Stimulated activated naive B cell treated with anti-CD40 and anti-IgM and Interleukin-4, amounts not matched to agents 10 μg/mL and 1 μg/mL and 100 μg/mL, for 72 hours (primary cell): ENCODE measurements around the gene THOC5.
A peak's percentile ranks its signal among the peaks of the same experiment; 100 is the strongest.

Experiments
- ATAC-seq, 2 donors: fragments of 150-1000 bp; cut with Tn5 transposase; replicated peaks; 2 replicates each; pipeline ENCODE4 v1.10.0; 2021; ENCODE audit warnings: moderate library complexity in 1 of 2
- DNase-seq: peaks from one replicate; pipeline ENCODE4 v3.0.0; 2021
- H3K27ac Mint-ChIP-seq: one replicate; pipeline ENCODE4 v1.8.0; 2022; ENCODE audit warnings: mild to moderate bottlenecking, mixed read lengths
- H3K27me3 Mint-ChIP-seq, 2 donors: one replicate each; pipeline ENCODE4 v1.8.0; 2022; ENCODE audit warnings: mixed read lengths in 2 of 2
- H3K36me3 Mint-ChIP-seq, 2 donors: one replicate each; pipeline ENCODE4 v1.8.0; 2022; ENCODE audit warnings: mixed read lengths in 2 of 2, mild to moderate bottlenecking in 1 of 2
- H3K4me1 Mint-ChIP-seq, 2 donors: one replicate each; pipeline ENCODE4 v1.8.0; 2022; ENCODE audit warnings: mixed read lengths in 2 of 2, mild to moderate bottlenecking in 1 of 2
- H3K4me3 Mint-ChIP-seq, 2 donors: one replicate each; pipeline ENCODE4 v1.8.0; 2022; ENCODE audit warnings: mild to moderate bottlenecking in 2 of 2, mixed read lengths in 2 of 2, moderate library complexity in 1 of 2
- H3K9me3 Mint-ChIP-seq, 2 donors: one replicate each; pipeline ENCODE4 v1.8.0; 2022; ENCODE audit warnings: mixed read lengths in 2 of 2, mild to moderate bottlenecking in 1 of 2

Gene THOC5

DNA sequence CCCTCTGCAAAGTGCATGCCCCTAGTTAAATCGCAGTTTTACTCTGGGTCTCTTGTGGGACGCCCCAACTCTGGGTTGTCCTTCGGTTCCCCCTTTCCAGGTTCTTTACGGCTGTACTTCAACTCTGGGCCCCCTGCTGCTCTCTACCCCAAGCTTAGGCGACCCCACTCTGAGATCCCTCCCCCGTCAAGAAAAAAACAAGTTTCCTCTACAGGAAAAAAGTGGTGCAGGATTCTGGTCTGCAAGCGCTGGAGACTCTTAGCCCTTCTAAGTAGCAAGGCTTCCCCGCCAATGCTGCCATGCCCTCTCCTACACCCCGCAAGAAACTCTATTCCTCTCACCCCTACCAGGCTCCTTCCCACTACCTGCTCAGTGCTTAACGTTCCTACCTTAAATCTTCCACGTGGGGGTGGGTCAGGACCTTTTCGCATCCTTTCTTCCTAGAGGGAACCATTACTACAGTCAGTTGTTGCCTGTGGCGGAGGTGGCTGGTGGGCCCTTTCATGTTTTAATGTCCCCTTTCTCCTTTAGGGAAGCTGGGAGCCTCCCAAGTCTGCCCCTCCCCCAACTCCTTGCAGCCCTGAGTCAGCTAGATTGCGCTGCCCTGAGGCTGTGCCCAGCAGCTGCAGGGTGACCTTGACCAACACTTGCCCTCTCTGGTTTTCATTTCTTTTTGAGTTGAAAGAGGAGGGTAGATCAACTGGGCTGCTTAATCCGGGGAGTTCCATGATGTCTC lies 72.1 kb downstream of the THOC5 start:
- Mint-ChIP-seq H3K4me1 (peaks cover 33 to 47% of the 10 kb centered on the region in 2 donors), H3K36me3 (peaks cover 3 to 6% of the 10 kb centered on the region in 2 donors), H3K9me3 (no peaks in the 10 kb centered on the region), H3K27ac (peak overlapping the region; percentile 4), H3K27me3 (peaks cover 65 to 73% of the 10 kb centered on the region in 2 donors), H3K4me3 (peak overlapping the region; percentile 70 to 76)
- ATAC-seq = no peak
- no peak for DNase-seq

- Mint-ChIP-seq H3K36me3 (peaks cover 0 to 6% of the 10 kb centered on the region in 2 donors), H3K27ac (no peak overlapping the region), H3K27me3 (peaks cover 64 to 76% of the 10 kb centered on the region in 2 donors), H3K4me3 (peak overlapping the region; percentile 70 to 76), H3K4me1 (peaks cover 39 to 55% of the 10 kb centered on the region in 2 donors), H3K9me3 (no peaks in the 10 kb centered on the region)
- DNase-seq (no peak), ATAC-seq (peak; percentile 39 to 44)
Observed at GRCh38 chr22:29480512-29481264, 72.9 kb downstream of the THOC5 start.

DNA sequence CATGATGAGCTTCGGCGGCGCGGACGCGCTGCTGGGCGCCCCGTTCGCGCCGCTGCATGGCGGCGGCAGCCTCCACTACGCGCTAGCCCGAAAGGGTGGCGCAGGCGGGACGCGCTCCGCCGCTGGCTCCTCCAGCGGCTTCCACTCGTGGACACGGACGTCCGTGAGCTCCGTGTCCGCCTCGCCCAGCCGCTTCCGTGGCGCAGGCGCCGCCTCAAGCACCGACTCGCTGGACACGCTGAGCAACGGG lies 73.4 kb downstream of the THOC5 start:
- no peaks in the 10 kb centered on the region for H3K9me3 Mint-ChIP-seq
- no peak for DNase-seq
- H3K36me3 Mint-ChIP-seq = peaks cover 0 to 6% of the 10 kb centered on the region in 2 donors
- peaks cover 64 to 80% of the 10 kb centered on the region in 2 donors for H3K27me3 Mint-ChIP-seq
- ATAC-seq = no peak
- no peak overlapping the region for H3K27ac Mint-ChIP-seq
- peaks cover 44 to 60% of the 10 kb centered on the region in 2 donors for H3K4me1 Mint-ChIP-seq
- H3K4me3 Mint-ChIP-seq = peak overlapping the region in 1 of 2 donors; percentile 3

GRCh38 chr22:29479417-29480261 lies 73.9 kb downstream of the THOC5 start, which contains the start of gene NEFH:
TSS of gene NEFH (plus strand) at chr22:29480218. CDS start at chr22:29480263, 45 bp downstream.
- peaks cover 61 to 81% of the 10 kb centered on the region in 2 donors for H3K27me3 Mint-ChIP-seq

GRCh38 chr22:29478326-29479276 lies 75.0 kb downstream of the THOC5 start:
- no peak for DNase-seq

More at GRCh38 chr22:29479417-29480261, 73.9 kb downstream of the THOC5 start, which contains the start of gene NEFH:
- H3K36me3 Mint-ChIP-seq = peaks cover 0 to 6% of the 10 kb centered on the region in 2 donors
- H3K4me1 Mint-ChIP-seq = peaks cover 44 to 60% of the 10 kb centered on the region in 2 donors
- H3K9me3 Mint-ChIP-seq = no peaks in the 10 kb centered on the region
- DNase-seq (no peak), ATAC-seq (no peak)
- H3K4me3 Mint-ChIP-seq = peak within 1 kb of the TSS; percentile 29 to 76
- H3K27ac Mint-ChIP-seq = peak within 1 kb of the TSS; percentile 52

DNA sequence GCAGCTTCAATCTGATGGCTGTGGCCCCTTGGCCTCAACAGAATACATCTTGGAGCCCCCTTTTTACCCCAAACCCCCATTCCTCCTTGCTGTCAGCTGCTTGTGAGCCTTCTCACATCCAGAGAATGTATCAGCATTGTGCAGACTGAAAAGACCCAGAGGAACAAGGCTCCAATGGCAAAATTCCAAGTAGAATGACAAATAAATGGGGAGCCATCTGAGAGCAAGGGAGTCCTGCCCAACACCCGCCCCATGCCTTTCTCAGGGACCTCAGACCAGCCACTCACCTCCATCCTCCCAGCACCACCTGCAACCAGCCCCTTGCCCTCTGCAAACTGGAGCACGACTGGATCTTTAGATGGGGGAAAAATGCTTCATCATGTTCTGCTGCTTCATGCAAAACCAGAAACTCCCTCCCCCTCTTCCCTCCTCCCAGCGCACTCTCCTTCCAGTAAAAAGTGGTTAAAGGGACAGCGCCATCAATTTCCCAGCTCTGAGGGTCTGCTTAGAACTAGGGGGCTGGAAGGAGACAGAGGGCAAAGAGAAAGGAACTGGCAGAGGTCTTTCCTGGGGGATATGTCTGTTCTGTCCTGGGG lies 75.7 kb downstream of the THOC5 start:
- Mint-ChIP-seq H3K4me1 (peaks cover 44 to 67% of the 10 kb centered on the region in 2 donors), H3K4me3 (no peak overlapping the region), H3K27ac (no peak overlapping the region), H3K36me3 (peaks cover 0 to 6% of the 10 kb centered on the region in 2 donors), H3K27me3 (peaks cover 61 to 91% of the 10 kb centered on the region in 2 donors), H3K9me3 (no peaks in the 10 kb centered on the region)
- ATAC-seq = no peak
- no peak for DNase-seq

More at GRCh38 chr22:29478326-29479276, 75.0 kb downstream of the THOC5 start:
- Mint-ChIP-seq H3K27me3 (peaks cover 67 to 91% of the 10 kb centered on the region in 2 donors), H3K4me3 (peak overlapping the region in 1 of 2 donors; percentile 42), H3K36me3 (peaks cover 0 to 6% of the 10 kb centered on the region in 2 donors), H3K27ac (no peak overlapping the region), H3K9me3 (no peaks in the 10 kb centered on the region), H3K4me1 (peaks cover 44 to 60% of the 10 kb centered on the region in 2 donors)
- no peak for ATAC-seq

- H3K27me3 Mint-ChIP-seq = peaks cover 54 to 86% of the 10 kb centered on the region in 2 donors
- H3K4me3 Mint-ChIP-seq = peak overlapping the region; percentile 65 to 66
- DNase-seq (no peak), ATAC-seq (peak in 1 of 2 donors; percentile 29)
- no peaks in the 10 kb centered on the region for H3K9me3 Mint-ChIP-seq
- peaks cover 37 to 56% of the 10 kb centered on the region in 2 donors for H3K4me1 Mint-ChIP-seq
- H3K27ac Mint-ChIP-seq = no peak overlapping the region
- H3K36me3 Mint-ChIP-seq = peaks cover 0 to under 1% of the 10 kb centered on the region in 2 donors
Observed at GRCh38 chr22:29476116-29476515, 77.4 kb downstream of the THOC5 start.

DNA sequence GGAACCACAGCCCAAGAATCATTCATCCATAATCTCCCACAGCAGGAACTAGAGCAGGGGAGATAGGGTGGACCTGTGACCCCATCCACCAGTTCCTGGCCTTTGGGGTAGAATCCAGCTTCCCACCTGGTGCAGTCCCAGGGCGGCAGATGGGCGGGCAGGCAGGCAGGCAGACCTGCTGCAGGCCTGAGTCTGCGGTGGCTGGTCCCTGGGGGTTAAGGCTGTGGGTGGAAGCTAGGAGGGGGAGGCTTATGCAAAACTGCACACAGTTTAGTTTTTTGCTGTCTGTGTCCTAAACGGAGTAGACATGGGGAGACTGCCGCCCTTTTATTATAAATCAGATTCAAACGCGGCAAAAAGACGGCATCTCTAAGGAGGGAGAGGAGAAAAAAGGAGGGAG lies 78.0 kb downstream of the THOC5 start:
- Mint-ChIP-seq H3K4me1 (peaks cover 36 to 52% of the 10 kb centered on the region in 2 donors), H3K27me3 (peaks cover 54 to 82% of the 10 kb centered on the region in 2 donors), H3K36me3 (no peaks in the 10 kb centered on the region), H3K4me3 (peak overlapping the region; percentile 65 to 66), H3K9me3 (no peaks in the 10 kb centered on the region), H3K27ac (peak overlapping the region; percentile 72)
- DNase-seq (peak; percentile 74), ATAC-seq (peak; percentile 95 to 97)

- H3K4me3 Mint-ChIP-seq = no peak overlapping the region
- peaks cover 46 to 81% of the 10 kb centered on the region in 2 donors for H3K27me3 Mint-ChIP-seq
- DNase-seq = no peak
- peaks cover 30 to 41% of the 10 kb centered on the region in 2 donors for H3K4me1 Mint-ChIP-seq
- peak in 1 of 2 donors; percentile 36 for ATAC-seq
- no peaks in the 10 kb centered on the region for H3K9me3 Mint-ChIP-seq
- H3K27ac Mint-ChIP-seq = no peak overlapping the region
- peaks cover 0 to 3% of the 10 kb centered on the region in 2 donors for H3K36me3 Mint-ChIP-seq
Observed at GRCh38 chr22:29473001-29473400, 80.6 kb downstream of the THOC5 start.

DNA sequence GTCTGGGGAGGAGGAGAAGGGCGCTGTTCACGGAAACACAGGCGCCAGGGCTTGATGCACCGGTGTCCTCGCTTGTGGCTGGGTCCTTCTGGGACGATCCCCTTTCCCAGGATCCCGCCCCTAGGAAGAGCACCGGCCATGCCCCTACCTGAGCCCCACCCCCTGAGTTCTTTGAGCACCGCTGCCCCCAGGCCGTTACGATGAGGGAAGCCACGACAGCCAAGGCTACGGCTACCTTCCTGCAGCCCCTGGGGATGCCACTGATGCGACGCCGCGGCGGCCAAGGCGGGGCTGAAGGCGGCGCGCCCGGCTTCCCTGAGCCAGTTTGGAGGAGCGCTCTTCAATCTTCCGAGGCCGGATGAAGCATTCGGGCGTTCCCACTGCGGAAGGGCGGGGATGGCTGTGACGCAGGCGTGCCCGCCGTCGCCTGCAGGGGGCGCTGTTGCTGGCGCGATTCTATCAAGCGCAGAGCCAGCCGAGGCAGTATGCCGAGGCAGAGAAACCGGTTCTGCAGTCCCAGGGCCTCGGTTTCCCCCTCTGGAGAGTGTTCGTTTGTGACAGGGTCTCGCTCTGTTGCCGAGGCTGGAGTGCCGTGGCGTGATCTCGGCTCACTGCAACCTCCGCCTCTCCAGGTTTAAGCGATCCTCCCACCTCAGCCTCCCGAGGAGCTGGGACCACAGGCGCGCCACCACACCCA lies 83.2 kb downstream of the THOC5 start:
- DNase-seq (peak; percentile 45), ATAC-seq (peak; percentile 76 to 84)
- no peak overlapping the region for H3K27ac Mint-ChIP-seq
- peaks cover 42 to 78% of the 10 kb centered on the region in 2 donors for H3K27me3 Mint-ChIP-seq
- H3K4me1 Mint-ChIP-seq = peaks cover 9 to 18% of the 10 kb centered on the region in 2 donors
- peaks cover 0 to 3% of the 10 kb centered on the region in 2 donors for H3K36me3 Mint-ChIP-seq
- no peaks in the 10 kb centered on the region for H3K9me3 Mint-ChIP-seq
- H3K4me3 Mint-ChIP-seq = peak overlapping the region; percentile 59 to 66

DNA sequence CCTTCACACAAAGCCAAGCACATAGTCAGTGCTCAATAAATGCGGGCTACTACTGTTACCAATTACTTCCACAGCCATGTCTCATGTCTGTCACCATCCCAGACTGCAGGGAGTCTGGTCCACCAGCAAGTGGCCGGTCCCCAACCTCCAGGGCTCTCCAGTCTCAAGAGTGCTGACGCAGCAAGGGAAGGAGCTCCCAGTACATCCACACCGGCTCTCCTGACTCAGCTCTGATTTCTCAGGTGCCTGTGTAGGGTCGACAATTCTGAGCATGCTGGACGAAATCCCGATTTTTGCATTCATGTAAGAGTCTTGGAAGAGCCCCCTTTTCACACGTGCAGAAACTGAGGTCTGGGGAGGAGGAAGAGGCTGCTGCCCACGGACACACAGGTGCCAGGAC lies 83.8 kb downstream of the THOC5 start:
- peaks cover 8 to 17% of the 10 kb centered on the region in 2 donors for H3K4me1 Mint-ChIP-seq
- ATAC-seq (no peak), DNase-seq (no peak)
- peak overlapping the region in 1 of 2 donors; percentile 59 for H3K4me3 Mint-ChIP-seq
- no peaks in the 10 kb centered on the region for H3K9me3 Mint-ChIP-seq
- no peak overlapping the region for H3K27ac Mint-ChIP-seq
- H3K36me3 Mint-ChIP-seq = peaks cover 0 to 3% of the 10 kb centered on the region in 2 donors
- peaks cover 41 to 77% of the 10 kb centered on the region in 2 donors for H3K27me3 Mint-ChIP-seq

DNA sequence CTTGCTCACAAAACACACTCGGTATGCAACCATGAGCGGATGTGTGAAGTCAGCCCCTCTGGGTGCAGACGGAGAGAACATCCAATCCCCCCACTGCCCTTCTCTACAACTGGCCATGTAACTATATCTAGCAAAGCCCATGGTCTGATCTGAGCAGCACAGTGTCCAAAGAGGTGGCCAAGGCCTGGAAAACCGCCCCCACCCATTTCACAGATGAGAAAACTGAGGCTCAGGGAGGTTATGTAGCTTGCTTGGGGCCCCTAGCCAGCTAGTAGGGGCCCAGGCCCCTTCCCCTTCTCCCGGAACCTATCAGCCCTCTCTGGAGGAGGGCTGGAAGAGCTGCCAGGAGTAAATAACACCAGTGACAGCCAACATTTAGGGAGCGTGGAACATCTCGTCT lies 89.0 kb downstream of the THOC5 start:
- peaks cover 0 to under 1% of the 10 kb centered on the region in 2 donors for H3K4me1 Mint-ChIP-seq
- DNase-seq (no peak), ATAC-seq (no peak)

More for the DNA sequence above, 89.0 kb downstream of the THOC5 start:
- no peaks in the 10 kb centered on the region for H3K9me3 Mint-ChIP-seq
- H3K27ac Mint-ChIP-seq = no peak overlapping the region
- H3K27me3 Mint-ChIP-seq = peaks cover 14 to 47% of the 10 kb centered on the region in 2 donors
- no peaks in the 10 kb centered on the region for H3K36me3 Mint-ChIP-seq
- H3K4me3 Mint-ChIP-seq = no peak overlapping the region
